ENCODE data around the gene DPPA5. TPM values are rescaled to one million over a fixed set of nuclear protein-coding genes. Genes with fewer than 3 reads are reported as not detected.

The DPPA5 gene
- total and polyA plus RNA-seq, 2 donors (not counting 3 experiments of a cell fraction or from before 2014, with no cell fraction given) = not detected

- TF ChIP-seq FOS (IDR thresholded peaks at IDR 0.05; ENCODE audit: borderline replicate concordance, insufficient read depth, low read length) = no peak
- TF ChIP-seq POLR2A (IDR thresholded peaks at IDR 0.05; ENCODE audit: low read depth, low read length) = no peak
- TF ChIP-seq POLR2AphosphoS5 (IDR thresholded peaks at IDR 0.05; ENCODE audit: insufficient read depth, low read depth, low read length) = no peak
- TF ChIP-seq JUN (IDR thresholded peaks at IDR 0.05; ENCODE audit: borderline replicate concordance, insufficient read depth, insufficient read length, low read depth) = no peak
- TF ChIP-seq GATA2 (IDR thresholded peaks at IDR 0.05; ENCODE audit: insufficient read depth, insufficient read length, low read depth, low read length) = no peak
- TF ChIP-seq EZH2 (IDR thresholded peaks at IDR 0.05; ENCODE audit: borderline replicate concordance, low read depth, low read length, severe bottlenecking) = no peak
- TF ChIP-seq MAX (IDR thresholded peaks at IDR 0.05; ENCODE audit: insufficient read depth, insufficient read length) = no peak
- TF ChIP-seq CTCF (IDR thresholded peaks at IDR 0.05; ENCODE audit: extremely low read depth in 1 of 2, insufficient read depth in 1 of 2, low read depth in 1 of 2, low read length in 2 of 2) = no peak
- no peak for TF ChIP-seq MYC (IDR thresholded peaks at IDR 0.05; ENCODE audit: low read depth, low read length)
- POLR2A ChIA-PET = no interaction called here
- Histone ChIP-seq H3K9me1 (replicated peaks; ENCODE audit: control insufficient read depth, extremely low read depth, insufficient read depth, low read length) (no peaks in the 10 kb centered on the region), H3K4me3 (replicated peaks in 1 of 3; ENCODE audit: insufficient read depth in 1 of 3, low read depth in 1 of 3, low read length in 3 of 3) (no peak overlapping the region), H3K27ac (ENCODE audit: insufficient read depth, low read depth, low read length) (no peak overlapping the region), H3K4me1 (ENCODE audit: control insufficient read depth, extremely low read depth, insufficient read depth, low read length) (no peaks in the 10 kb centered on the region), H3K9ac (replicated peaks; ENCODE audit: extremely low read depth, insufficient read depth, low read length) (no peak overlapping the region), H3K79me2 (ENCODE audit: control insufficient read depth, insufficient read depth, low read length) (no peaks in the 10 kb centered on the region), H2AFZ (ENCODE audit: low read depth, low read length) (no peak overlapping the region), H3K9me3 (replicated peaks; ENCODE audit: control insufficient read depth, insufficient read depth, low read length) (no peaks in the 10 kb centered on the region), H4K20me1 (replicated peaks; ENCODE audit: control insufficient read depth, extremely low read depth, insufficient read depth, low read length) (no peaks in the 10 kb centered on the region), H3K4me2 (ENCODE audit: insufficient read depth, low read length) (no peak overlapping the region), H3K27me3 (ENCODE audit: control insufficient read depth in 2 of 2, insufficient read depth in 2 of 2, low read length in 2 of 2) (no peaks in the 10 kb centered on the region), H3K36me3 (ENCODE audit: control insufficient read depth in 2 of 2, extremely low read depth in 1 of 2, insufficient read depth in 2 of 2, low read length in 2 of 2) (no peaks in the 10 kb centered on the region)
- CTCF ChIA-PET = no interaction called here
- dilution Hi-C loops (cut with MboI; ENCODE audit: extremely low pct_ligation_motif_present, low sequenced_read_pairs) (no loop called here), intact Hi-C loops (cut with micrococcal nuclease) (no loop called here)
- no peak for DNase-seq (ENCODE audit: low read depth, low spot score)
- no TSS peak for BruUV-seq (replicated peaks)
- FAIRE-seq = no peak
Observed at GRCh38 chr6:73400656-73401055, 46.6 kb upstream of the DPPA5 start.
